Stomach (tissue), 9 donors: ENCODE measurements around the gene SHCBP1. TPM values are rescaled to one million over a fixed set of nuclear protein-coding genes. Genes with fewer than 3 reads are reported as not detected.

ENCODE experiments used
- DNase-seq, 2 donors: peaks; one replicate each; pipeline versions ENCODE4 v3.0.0 to v3.0.0-alpha.2; 2013 to 2019
- H3K27ac ChIP-seq, 5 donors: fragments of 200-600 bp in 4 of 5; sonication (generic) in 4 of 5; one replicate each; pipeline ENCODE4 v1.5.1; 2013 to 2019; ENCODE audit warnings: mild to moderate bottlenecking in 1 of 5, moderate library complexity in 1 of 5
- H3K27me3 ChIP-seq, 3 donors: fragments of 200-600 bp; sonication (generic); one replicate each; pipeline ENCODE4 v1.5.1; 2017 to 2019; ENCODE audit warnings: mixed run types in 1 of 3
- H3K36me3 ChIP-seq, 4 donors: fragments of 200-600 bp; sonication (generic); 1 replicate in 3 of 4; 2 replicates in 1 of 4; pipeline ENCODE4 v1.5.1; 2016 to 2019
- H3K4me1 ChIP-seq, 4 donors: fragments of 200-600 bp; sonication (generic); one replicate each; pipeline ENCODE4 v1.5.1; 2016 to 2019
- H3K4me3 ChIP-seq, 4 donors: fragments of 200-600 bp; sonication (generic) in 3 of 4; one replicate each; pipeline ENCODE4 v1.5.1; 2016 to 2019; ENCODE audit warnings: mild to moderate bottlenecking in 1 of 4
- H3K9me3 ChIP-seq, 4 donors: fragments of 200-600 bp; sonication (generic); one replicate each; pipeline ENCODE4 v1.5.1; 2016 to 2019
- EP300 ChIP-seq: sonication (generic); formaldehyde crosslinking; IDR thresholded peaks from one replicate; pipeline ENCODE4 v1.6.1; 2017; ENCODE audit warnings: antibody characterized with exemption
- POLR2A ChIP-seq, 4 donors: fragments of 450-650 bp; IDR thresholded peaks; one replicate each; pipeline ENCODE4 v1.6.1; 2016; ENCODE audit warnings: antibody characterized with exemption in 4 of 4, control low read depth in 2 of 4, mild to moderate bottlenecking in 1 of 4, moderate library complexity in 1 of 4
- POLR2AphosphoS5 ChIP-seq, 3 donors: sonication (generic); formaldehyde crosslinking; IDR thresholded peaks; one replicate each; pipeline ENCODE4 v1.6.1; 2016; ENCODE audit warnings: antibody characterized with exemption in 3 of 3
- WGBS, 5 donors: extraction: QIAGEN DNeasy Blood & Tissue Kit in 3 of 5; methylation state at CpG; one replicate each; pipeline versions ENCODE4 v1.1.5 to v1.1.7; 2013 to 2018; 5-methylcytosine and 5-hydroxymethylcytosine counted together
- intact Hi-C: fragments of 100-400 bp; cut with DNase I; formaldehyde crosslinking; loops from one replicate; pipeline ENCODE4 v1.15.1; 2023; ENCODE audit warnings: low total_unique reads
- polyA plus RNA-seq, 3 donors: library from polyadenylated mRNA; stranded (reverse); fragments of 200-250 nt; gene quantifications; one replicate each; pipeline ENCODE4 v1.2.3, GENCODE V29; 2013
- total RNA-seq, 5 donors: library from RNA; depleted of rRNA; stranded (reverse); fragments of >200 nt; gene quantifications; one replicate each; pipeline versions ENCODE4 v1.1.0 to v1.2.3, GENCODE V29; 2014 to 2016
- TF ChIP-seq, protein P1 (sequence below), 7 experiments: fragments of 450-650 bp in 4 of 7; fragments of 200-600 bp in 3 of 7; sonication (generic) in 3 of 7; IDR thresholded peaks; one replicate each; pipeline ENCODE4 v1.5.1; 2016 to 2019; ENCODE audit warnings: antibody characterized with exemption in 7 of 7, control low read depth in 2 of 7, mild to moderate bottlenecking in 1 of 7
- donor health status: healthy with polysubstance abuse.
- donor health status: Bipolar disorder and iron deficiency.
- donor health status: healthy.

SHCBP1 gene
- total and polyA plus RNA-seq, 8 donors: 1.4 to 28.1 (median 3.2) TPM; not detected in 3

DNA sequence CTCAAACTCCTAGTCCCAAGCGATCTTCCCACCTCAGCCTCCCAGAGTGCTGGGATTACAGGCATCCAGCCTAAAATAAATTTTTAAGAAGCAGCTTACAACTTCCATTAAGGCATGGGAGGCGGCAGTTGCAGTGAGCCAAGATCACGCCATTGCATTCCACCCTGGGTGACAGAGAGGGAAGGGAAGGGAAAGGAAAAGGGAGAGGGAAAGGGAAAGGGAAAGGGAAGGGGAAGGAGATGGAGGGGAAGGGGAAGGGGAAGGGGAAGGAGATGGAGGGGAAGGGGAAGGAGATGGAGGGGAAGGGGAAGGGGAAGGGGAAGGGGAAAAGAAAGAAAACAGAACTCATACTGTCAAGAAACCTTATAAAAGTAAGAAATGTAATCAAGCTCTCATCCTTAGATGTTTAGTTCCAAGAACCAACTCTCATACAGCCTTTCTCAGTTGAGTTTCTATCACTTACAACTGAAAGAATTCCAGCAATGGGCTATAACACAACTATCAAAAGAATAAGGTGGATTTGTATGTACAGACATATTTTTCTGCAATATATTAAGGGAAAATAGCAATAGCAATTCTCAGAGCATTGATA is 43.1 kb downstream of the SHCBP1 start:
- no peaks in the 10 kb centered on the region for H3K4me1 ChIP-seq
- no peaks in the 10 kb centered on the region for H3K9me3 ChIP-seq
- DNase-seq: no peak
- H3K27me3 ChIP-seq: no peaks in the 10 kb centered on the region
- H3K4me3 ChIP-seq: no peak overlapping the region
- 93 to 100% (median 99%) methylated on average over 3 of the region's 3 CpGs for WGBS, 5 donors
- intact Hi-C loops: no loop called here
- no peak overlapping the region for H3K27ac ChIP-seq
- peaks cover 0 to 4% (median 0%) of the 10 kb centered on the region in 4 donors for H3K36me3 ChIP-seq
- TF ChIP-seq, protein P1, sequence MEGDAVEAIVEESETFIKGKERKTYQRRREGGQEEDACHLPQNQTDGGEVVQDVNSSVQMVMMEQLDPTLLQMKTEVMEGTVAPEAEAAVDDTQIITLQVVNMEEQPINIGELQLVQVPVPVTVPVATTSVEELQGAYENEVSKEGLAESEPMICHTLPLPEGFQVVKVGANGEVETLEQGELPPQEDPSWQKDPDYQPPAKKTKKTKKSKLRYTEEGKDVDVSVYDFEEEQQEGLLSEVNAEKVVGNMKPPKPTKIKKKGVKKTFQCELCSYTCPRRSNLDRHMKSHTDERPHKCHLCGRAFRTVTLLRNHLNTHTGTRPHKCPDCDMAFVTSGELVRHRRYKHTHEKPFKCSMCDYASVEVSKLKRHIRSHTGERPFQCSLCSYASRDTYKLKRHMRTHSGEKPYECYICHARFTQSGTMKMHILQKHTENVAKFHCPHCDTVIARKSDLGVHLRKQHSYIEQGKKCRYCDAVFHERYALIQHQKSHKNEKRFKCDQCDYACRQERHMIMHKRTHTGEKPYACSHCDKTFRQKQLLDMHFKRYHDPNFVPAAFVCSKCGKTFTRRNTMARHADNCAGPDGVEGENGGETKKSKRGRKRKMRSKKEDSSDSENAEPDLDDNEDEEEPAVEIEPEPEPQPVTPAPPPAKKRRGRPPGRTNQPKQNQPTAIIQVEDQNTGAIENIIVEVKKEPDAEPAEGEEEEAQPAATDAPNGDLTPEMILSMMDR (IDR thresholded peaks at IDR 0.05): no peak
- TF ChIP-seq POLR2AphosphoS5 (IDR thresholded peaks at IDR 0.05): no peak
- TF ChIP-seq EP300: no peak
- TF ChIP-seq POLR2A (IDR thresholded peaks at IDR 0.05): no peak

DNA sequence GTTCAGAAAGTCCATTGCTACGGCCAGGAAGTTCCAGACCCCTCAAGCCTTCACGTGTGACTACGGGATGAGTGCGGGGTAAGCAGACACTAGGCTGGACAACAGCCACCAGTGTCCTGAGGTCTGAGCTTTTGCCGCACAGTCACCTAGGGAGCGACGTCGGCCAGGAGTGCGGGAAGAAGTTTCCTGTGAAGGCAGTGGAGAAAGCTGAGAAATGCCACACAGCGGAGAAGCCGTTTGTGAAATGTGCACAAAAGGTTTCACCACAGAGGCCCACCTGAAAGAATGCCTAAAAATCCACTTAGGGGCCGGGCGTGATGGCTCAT is 47.4 kb downstream of the SHCBP1 start:
- H3K9me3 ChIP-seq: peaks cover 0 to 7% (median 0%) of the 10 kb centered on the region in 4 donors
- peaks cover 0 to 9% (median 0%) of the 10 kb centered on the region in 3 donors for H3K27me3 ChIP-seq
- 84 to 93% (median 86%) methylated on average over 13 of the region's 13 CpGs for WGBS, 5 donors
- no peak overlapping the region for H3K27ac ChIP-seq
- intact Hi-C loops: no loop called here
- no peaks in the 10 kb centered on the region for H3K4me1 ChIP-seq
- DNase-seq: no peak
- TF ChIP-seq EP300 (no peak), POLR2A (IDR thresholded peaks at IDR 0.05) (no peak), POLR2AphosphoS5 (IDR thresholded peaks at IDR 0.05) (no peak)
- TF ChIP-seq, protein P1 (IDR thresholded peaks at IDR 0.05): no peak
- no peak overlapping the region for H3K4me3 ChIP-seq
- no peaks in the 10 kb centered on the region for H3K36me3 ChIP-seq

DNA sequence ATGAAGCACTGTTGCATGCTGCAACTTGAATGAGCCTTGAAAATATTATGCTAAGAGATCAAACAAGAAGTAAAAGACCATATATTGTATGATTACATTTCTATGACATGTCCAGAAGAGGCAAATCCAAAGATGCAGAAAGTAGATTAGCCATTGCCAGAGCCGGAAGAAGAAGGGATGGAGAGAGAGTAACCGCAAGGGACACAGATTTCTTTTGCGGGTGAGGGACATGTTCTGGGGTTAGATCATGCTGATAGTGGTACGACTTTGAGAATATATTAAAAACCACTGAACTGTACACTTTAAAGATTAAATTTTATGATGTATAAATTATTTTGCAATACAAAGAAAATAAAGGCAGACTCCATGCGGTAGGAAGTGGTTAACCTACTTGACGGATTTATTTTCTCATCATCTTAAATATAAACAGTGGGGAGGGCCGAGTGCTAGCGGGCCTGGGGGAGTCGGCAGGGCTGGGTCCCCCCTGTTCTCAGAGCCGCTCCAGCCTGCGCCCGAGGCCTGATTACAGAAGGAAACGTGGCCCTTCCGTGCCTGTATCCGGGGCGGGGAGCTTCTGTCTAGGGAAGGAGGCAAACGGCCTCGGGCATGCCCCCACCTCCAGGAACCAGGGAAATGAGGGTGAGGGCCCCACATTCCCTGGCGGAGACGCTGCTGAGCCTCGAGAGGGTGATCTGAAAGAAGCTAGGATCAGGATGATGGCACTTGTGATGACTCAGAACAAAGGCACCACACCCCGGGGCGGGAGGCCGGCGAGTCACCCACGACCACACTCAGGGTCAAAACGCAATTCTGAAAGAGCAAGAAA is 48.0 kb downstream of the SHCBP1 start:
- H3K9me3 ChIP-seq: peaks cover 0 to 7% (median 0%) of the 10 kb centered on the region in 4 donors
- no peak overlapping the region for H3K27ac ChIP-seq
- no peaks in the 10 kb centered on the region for H3K36me3 ChIP-seq
- TF ChIP-seq, protein P1 (IDR thresholded peaks at IDR 0.05): no peak
- TF ChIP-seq EP300 (no peak), POLR2AphosphoS5 (IDR thresholded peaks at IDR 0.05) (no peak)
- peaks cover 0 to 14% (median 0%) of the 10 kb centered on the region in 3 donors for H3K27me3 ChIP-seq
- WGBS, 5 donors: 71 to 81% (median 74%) methylated on average over 17 to 27 of the region's 27 CpGs
- H3K4me1 ChIP-seq: no peaks in the 10 kb centered on the region
- H3K4me3 ChIP-seq: no peak overlapping the region
- intact Hi-C loops: no loop called here
- no peak for DNase-seq

DNA sequence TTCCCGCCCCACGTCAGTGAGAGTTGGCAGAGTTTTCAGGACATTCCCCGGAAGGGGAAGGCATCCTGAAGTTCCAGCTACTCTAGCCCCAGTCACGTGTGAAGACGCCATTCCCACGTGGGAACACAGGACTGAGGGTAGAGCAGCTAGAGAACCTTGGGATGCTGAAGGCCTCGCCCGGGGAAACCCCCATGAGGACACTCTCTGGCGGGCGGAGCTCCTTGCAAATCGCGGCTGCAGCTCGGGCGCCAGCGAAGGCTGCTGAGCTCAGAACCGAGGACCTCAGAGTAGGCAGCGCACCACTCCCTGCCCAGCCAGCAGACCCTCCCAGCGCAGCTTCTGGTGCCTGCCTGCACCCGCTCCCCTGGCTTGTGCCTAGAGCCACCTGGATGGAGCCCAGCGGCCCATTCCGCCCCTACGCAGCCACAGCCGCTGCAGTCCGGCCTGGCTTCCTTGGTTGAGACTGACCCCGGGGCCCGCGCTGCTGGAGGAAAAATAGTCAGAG is 51.9 kb downstream of the SHCBP1 start:
- 83 to 91% (median 86%) methylated on average over 16 to 27 of the region's 27 CpGs for WGBS, 5 donors
- H3K27me3 ChIP-seq: peaks cover 0 to 14% (median 3%) of the 10 kb centered on the region in 3 donors
- H3K36me3 ChIP-seq: no peaks in the 10 kb centered on the region

More for the DNA sequence above, 51.9 kb downstream of the SHCBP1 start:
- no peak for DNase-seq
- intact Hi-C loops: no loop called here
- H3K9me3 ChIP-seq: peaks cover 0 to 7% (median 0%) of the 10 kb centered on the region in 4 donors
- TF ChIP-seq POLR2A (IDR thresholded peaks at IDR 0.05) (no peak), POLR2AphosphoS5 (IDR thresholded peaks at IDR 0.05) (no peak), EP300 (no peak)
- TF ChIP-seq, protein P1 (IDR thresholded peaks at IDR 0.05): no peak
- H3K4me1 ChIP-seq: no peaks in the 10 kb centered on the region
- no peak overlapping the region for H3K4me3 ChIP-seq
- no peak overlapping the region for H3K27ac ChIP-seq
